LNCaP clone FGC (cell line): ENCODE data around the gene PSMB3.

Experiments
- DNase-seq: peaks from one replicate; pipeline ENCODE4 v3.0.0-alpha.2; 2011; ENCODE audit warnings: low read depth
- H3K4me3 ChIP-seq: 2 replicates; pipeline ENCODE4 v1.5.1; 2011; ENCODE audit warnings: mild to moderate bottlenecking, low read depth, low read length, control low read depth
- CTCF ChIP-seq: IDR thresholded peaks from 2 replicates; pipeline ENCODE4 v1.5.1; 2012; ENCODE audit warnings: mild to moderate bottlenecking; ENCODE audit not compliant: control insufficient read depth, insufficient read depth; ENCODE audit errors: extremely low read depth

PSMB3 gene

GRCh38 chr17:38738007-38738662 lies 14.4 kb upstream of the PSMB3 start:
- DNase-seq = no peak
- TF ChIP-seq CTCF = no peak
- H3K4me3 ChIP-seq = no peak overlapping the region

- TF ChIP-seq CTCF = no peak
- no peak for DNase-seq
Observed at GRCh38 chr17:38738686-38739085, 13.9 kb upstream of the PSMB3 start.

GRCh38 chr17:38739305-38739704 lies 13.2 kb upstream of the PSMB3 start:
- no peak for TF ChIP-seq CTCF
- H3K4me3 ChIP-seq = no peak overlapping the region
- no peak for DNase-seq

More at GRCh38 chr17:38738686-38739085, 13.9 kb upstream of the PSMB3 start:
- no peak overlapping the region for H3K4me3 ChIP-seq

GRCh38 chr17:38740044-38740443 lies 12.5 kb upstream of the PSMB3 start:
- no peak for TF ChIP-seq CTCF
- no peak for DNase-seq
- no peak overlapping the region for H3K4me3 ChIP-seq

- no peak overlapping the region for H3K4me3 ChIP-seq
- TF ChIP-seq CTCF = no peak
- no peak for DNase-seq
Observed at GRCh38 chr17:38740806-38741205, 11.7 kb upstream of the PSMB3 start.

- no peak for DNase-seq
- TF ChIP-seq CTCF = no peak
- 0 out of 2 replicates have a peak overlapping the region, but pooled peaks have one; percentile 4 for H3K4me3 ChIP-seq
Observed at GRCh38 chr17:38741461-38741860, 11.1 kb upstream of the PSMB3 start.

- peak; percentile 79 for DNase-seq
- TF ChIP-seq CTCF = no peak
- H3K4me3 ChIP-seq = peak overlapping the region; percentile 26
Observed at GRCh38 chr17:38741921-38742410, 10.6 kb upstream of the PSMB3 start.
